ENCODE data around the gene SDK1.

SDK1 gene

GRCh38 chr7:4103352-4104091 lies 802.5 kb downstream of the SDK1 start:
- no peak for DNase-seq (ENCODE audit: low spot score)

- no peak for DNase-seq (ENCODE audit: low spot score)
Observed at GRCh38 chr7:4107839-4108238, 806.8 kb downstream of the SDK1 start.

GRCh38 chr7:4108951-4109350 lies 807.9 kb downstream of the SDK1 start:
- no peak for DNase-seq (ENCODE audit: low spot score)

- DNase-seq (ENCODE audit: low spot score), result no peak
Observed at GRCh38 chr7:4109481-4110110, 808.5 kb downstream of the SDK1 start.

- no peak for DNase-seq (ENCODE audit: low spot score)
Observed at GRCh38 chr7:4110438-4110837, 809.4 kb downstream of the SDK1 start.

GRCh38 chr7:4111166-4111565 lies 810.1 kb downstream of the SDK1 start:
- DNase-seq (ENCODE audit: low spot score), result no peak

- no peak for DNase-seq (ENCODE audit: low spot score)
Observed at GRCh38 chr7:4113271-4113670, 812.2 kb downstream of the SDK1 start.

- DNase-seq (ENCODE audit: low spot score), result no peak
Observed at GRCh38 chr7:4113976-4114375, 812.9 kb downstream of the SDK1 start.

- DNase-seq (ENCODE audit: low spot score), result no peak
Observed at GRCh38 chr7:4115442-4115841, 814.4 kb downstream of the SDK1 start.

- DNase-seq (ENCODE audit: low spot score), result no peak
Observed at GRCh38 chr7:4115941-4116610, 815.0 kb downstream of the SDK1 start.

- DNase-seq (ENCODE audit: low spot score), result no peak
Observed at GRCh38 chr7:4119848-4120247, 818.8 kb downstream of the SDK1 start.

GRCh38 chr7:4123346-4123745 lies 822.3 kb downstream of the SDK1 start:
- DNase-seq (ENCODE audit: low spot score), result no peak

GRCh38 chr7:4123823-4124222 lies 822.8 kb downstream of the SDK1 start:
- DNase-seq (ENCODE audit: low spot score), result no peak

GRCh38 chr7:4124556-4125477 lies 823.8 kb downstream of the SDK1 start:
- DNase-seq (ENCODE audit: low spot score), result no peak

- no peak for DNase-seq (ENCODE audit: low spot score)
Observed at GRCh38 chr7:4127909-4128560, 827.0 kb downstream of the SDK1 start.

- no peak for DNase-seq (ENCODE audit: low spot score)
Observed at GRCh38 chr7:4129481-4130122, 828.5 kb downstream of the SDK1 start.

- DNase-seq (ENCODE audit: low spot score), result no peak
Observed at GRCh38 chr7:4131063-4131462, 830.0 kb downstream of the SDK1 start.

- DNase-seq (ENCODE audit: low spot score), result no peak
Observed at GRCh38 chr7:4132221-4132620, 831.2 kb downstream of the SDK1 start.

- no peak for DNase-seq (ENCODE audit: low spot score)
Observed at GRCh38 chr7:4133491-4134044, 832.5 kb downstream of the SDK1 start.

GRCh38 chr7:4134204-4134603 lies 833.2 kb downstream of the SDK1 start:
- no peak for DNase-seq (ENCODE audit: low spot score)

GRCh38 chr7:4134631-4135030 lies 833.6 kb downstream of the SDK1 start:
- no peak for DNase-seq (ENCODE audit: low spot score)

Measured in hematopoietic multipotent progenitor cell treated with erythropoietin and hydrocortisone succinate and interleukin-3 and kit ligand, for 15 days (in vitro differentiated cells).